ENCODE data around the gene GHRHR.

GRCh38 chr7:31007634-31008033, 43.9 kb downstream of the GHRHR start:
- TF ChIP-seq POLR2A (IDR thresholded peaks at IDR 0.05) (no peak), CTCF (IDR thresholded peaks at IDR 0.05) (no peak), POLR2AphosphoS5 (IDR thresholded peaks at IDR 0.05) (no peak)
